Activated T-helper 1 cell treated with anti-CD3 and anti-CD28 coated beads, Interleukin-2, amount 50 U/mL, for 16 hours (primary cell): ENCODE results near the gene EFHD2.
"Not testable (repeated sequence)": the region's sequence is repeated elsewhere in the genome, so short reads cannot be mapped to it uniquely, and the experiment has no call there.

Experiments
- DNase-seq, 2 donors: peaks; one replicate each; pipeline ENCODE4 v3.0.0-alpha.2; 2020; ENCODE audit warnings: low read depth in 1 of 2, low spot score in 1 of 2

EFHD2 gene

DNA sequence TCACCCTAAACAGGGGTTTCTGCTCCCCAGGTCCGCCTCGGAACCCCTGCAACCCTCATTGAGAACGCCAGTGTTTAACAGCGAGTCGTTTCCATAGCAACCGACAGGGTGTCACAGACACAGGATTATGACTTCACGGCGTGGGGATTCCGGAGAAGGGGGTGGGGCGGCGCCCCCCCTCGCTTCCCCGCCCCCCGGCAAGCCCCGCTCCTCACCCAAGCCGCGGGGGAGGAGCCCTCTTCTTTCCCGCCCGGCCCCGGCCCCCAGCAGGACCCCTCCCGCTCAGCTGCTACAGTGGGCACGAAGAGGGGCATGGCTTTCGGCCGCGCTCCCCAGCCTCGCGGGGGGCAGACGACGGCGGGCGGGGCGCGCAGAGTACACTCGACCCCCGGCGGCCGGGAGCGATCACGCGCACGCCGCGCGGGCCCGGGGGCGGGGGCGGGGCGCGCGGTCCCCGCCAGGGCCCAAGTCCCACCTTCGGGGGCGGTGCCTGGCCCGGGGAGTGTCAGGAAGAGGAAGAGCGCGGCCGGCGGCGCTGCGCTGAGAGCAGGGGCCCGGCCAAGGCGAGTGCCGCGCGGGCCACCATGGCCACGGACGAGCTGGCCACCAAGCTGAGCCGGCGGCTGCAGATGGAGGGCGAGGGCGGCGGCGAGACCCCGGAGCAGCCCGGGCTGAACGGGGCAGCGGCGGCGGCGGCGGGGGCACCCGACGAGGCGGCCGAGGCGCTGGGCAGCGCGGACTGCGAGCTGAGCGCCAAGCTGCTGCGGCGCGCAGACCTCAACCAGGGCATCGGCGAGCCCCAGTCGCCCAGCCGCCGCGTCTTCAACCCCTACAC is at the start of gene EFHD2:
Gene EFHD2 (plus strand): TSS at position 501 of the 835 bp plus-strand sequence. CDS start 84 bp downstream, at position 585.
- DNase-seq = peak; percentile 50 to 80

- DNase-seq = no peak
Measured at GRCh38 chr1:15360700-15361099, 49.0 kb upstream of the EFHD2 start.

DNA sequence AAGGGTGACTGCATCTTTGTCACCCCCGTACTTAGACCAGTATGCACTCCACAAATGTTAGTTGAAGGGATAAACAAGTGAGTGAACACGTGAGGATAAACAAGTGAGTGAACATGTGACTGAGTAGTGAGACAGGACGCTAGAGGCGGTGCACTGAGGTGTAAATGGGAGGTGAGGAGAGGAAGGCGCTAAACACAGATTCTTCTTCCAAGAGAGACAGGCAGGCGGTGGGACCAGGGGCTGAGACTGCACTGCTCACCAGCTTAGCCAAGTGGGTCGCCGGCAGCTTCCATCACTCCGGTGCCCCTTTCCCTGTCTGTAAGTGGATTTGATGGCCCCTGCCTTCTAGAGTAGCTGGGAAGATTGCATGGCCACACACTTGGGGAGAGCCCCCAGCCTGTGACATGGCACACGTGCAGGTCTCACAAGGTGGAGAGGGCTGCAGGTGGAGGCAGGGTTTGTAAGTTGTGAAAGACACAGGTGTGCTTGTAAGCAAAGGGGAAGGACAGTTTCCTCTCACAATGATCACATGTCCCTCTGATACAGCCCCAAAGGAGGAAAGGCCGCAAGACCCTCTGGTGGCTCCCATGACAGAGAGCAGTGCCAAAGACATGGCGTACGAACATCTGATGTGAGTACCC is 47.5 kb upstream of the EFHD2 start:
- no peak for DNase-seq

DNA sequence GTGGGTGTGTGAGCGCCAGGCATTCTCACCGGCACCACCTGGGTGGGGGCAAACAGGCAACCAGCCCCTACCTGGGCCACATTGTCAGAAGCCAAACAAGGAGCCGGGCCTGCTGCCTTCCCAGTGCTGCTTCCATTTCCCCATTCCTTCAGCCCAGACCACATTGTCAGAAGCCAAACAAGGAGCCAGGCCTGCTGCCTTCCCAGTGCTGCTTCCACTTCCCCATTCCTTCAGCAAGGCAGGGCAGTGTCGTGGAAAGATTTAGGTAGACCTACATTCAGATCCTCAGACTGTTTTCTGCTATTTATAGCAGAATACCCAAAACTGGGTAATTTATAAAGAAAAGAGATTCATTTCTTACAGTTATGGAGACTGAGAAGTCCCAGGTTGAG is 47.0 kb upstream of the EFHD2 start:
- no peak for DNase-seq

GRCh38 chr1:15364740-15365139 is 44.9 kb upstream of the EFHD2 start:
- no peak for DNase-seq

- DNase-seq = no peak
Measured at GRCh38 chr1:15368888-15369287, 40.8 kb upstream of the EFHD2 start.

DNA sequence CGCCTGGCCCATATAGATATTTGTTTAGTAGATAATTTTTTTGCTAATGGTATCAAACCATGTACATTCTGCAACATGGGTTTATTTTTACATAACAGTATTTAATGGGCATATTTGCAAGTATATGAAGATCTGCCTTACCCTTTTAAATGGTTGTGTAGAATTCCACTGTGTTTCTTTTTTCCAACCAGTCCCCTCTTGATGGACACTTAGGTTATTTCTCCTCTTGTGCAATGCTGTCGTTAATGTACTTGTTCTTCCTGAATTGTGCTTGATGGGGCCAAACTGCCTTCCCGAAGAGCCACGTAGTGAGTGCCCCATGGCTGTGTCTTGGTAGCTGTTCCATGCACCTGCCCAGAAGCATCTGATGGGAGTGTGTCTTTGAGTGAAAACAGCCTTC is 39.4 kb upstream of the EFHD2 start:
- no peak for DNase-seq

DNA sequence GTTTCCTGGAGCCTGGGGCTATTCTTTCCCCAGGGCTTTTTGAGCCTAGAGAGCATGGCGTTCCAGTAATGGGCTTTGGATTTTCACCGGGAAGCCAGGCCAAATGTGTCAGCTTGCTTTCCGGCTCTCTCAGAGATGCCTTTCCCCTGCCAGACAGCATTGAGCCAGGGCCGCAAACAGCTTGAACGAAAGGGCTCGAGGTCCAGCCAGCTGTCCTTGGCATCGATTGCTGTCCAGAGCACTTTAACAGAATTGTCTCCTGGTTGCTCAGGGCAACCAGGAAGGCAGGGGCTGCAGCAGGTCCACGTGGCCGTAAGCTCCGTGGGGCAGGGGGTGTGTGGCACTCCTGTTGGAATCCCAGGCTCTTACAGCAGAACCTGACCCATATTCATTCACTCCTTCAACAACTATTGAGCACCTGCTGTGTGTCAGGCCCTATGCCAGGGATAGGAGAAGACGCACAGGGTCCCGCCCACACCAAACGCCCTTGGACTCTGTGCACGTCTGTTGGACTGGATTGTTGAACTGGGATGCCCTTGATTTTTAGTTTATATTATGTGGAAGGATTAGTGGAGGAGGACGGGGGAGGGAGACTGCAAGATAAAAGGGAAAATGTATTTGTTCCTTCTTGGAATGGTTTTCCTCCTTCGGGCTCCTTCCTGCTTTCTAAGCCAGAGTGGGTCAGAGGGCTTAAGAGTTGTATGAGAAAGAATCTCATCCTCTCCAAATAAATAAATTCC is 38.7 kb upstream of the EFHD2 start:
- DNase-seq = no peak

DNA sequence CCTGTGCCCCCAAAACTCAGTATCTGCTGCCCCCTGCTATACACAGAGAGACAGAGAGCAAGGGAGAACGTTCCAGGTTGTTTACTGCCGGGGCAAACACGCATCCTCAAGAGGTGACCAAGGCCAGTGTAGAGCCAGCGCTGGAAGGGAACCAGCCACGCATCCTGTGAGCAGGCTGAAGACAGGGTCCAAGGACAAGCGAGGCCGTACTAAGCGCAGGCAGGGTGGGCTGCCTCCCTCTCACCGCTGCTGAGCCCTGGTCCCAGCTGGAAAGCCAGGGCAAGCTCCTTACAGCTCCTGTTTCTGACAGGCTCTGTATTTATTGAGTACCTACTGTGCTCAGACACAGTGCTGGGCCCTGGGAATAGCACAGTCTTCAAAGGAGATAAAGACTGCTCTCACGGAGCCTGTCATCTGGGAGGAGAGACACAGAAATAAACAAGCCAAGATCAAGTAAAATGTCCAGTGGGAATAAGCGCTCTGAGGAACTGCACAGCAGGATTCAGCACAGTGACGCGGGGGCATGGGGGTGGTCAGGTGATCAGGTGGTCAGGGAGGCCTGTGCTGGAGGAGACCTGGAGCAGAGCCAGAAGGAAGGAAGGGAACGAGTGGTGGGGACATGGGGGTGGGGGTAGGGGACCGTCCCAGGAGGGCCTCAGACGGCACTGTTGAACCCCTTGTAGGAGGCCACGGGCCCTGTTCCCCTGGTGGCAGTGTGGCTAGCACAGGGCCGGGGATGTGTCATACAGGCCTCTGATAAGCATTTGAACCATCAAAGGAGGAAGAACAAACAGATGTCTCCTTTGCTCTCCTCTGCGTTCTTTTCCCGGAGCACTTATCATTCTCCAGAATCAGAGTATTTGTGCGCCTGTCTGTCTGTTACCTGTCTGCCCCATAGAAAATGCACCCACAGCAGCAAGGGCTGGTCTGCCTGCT is 37.8 kb upstream of the EFHD2 start:
- DNase-seq = no peak

GRCh38 chr1:15378729-15379128 is 31.0 kb upstream of the EFHD2 start:
- no peak for DNase-seq

DNA sequence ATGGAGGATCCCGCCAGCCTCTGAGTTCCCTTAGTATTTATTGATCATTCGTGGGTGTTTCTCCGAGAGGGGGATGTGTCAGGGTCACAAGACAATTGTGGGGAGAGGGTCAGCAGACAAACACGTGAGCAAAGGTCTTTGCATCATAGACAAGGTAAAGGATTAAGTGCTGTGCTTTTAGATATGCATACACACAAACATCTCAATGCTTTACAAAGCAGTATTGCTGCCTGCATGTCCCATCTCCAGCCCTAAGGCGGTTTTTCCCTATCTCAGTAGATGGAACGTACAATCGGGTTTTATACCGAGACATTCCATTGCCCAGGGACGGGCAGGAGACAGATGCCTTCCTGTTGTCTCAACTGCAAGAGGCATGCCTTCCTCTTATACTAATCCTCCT is 30.5 kb upstream of the EFHD2 start:
- DNase-seq = not testable (repeated sequence)

- DNase-seq = no peak
Measured at GRCh38 chr1:15380601-15381508, 28.8 kb upstream of the EFHD2 start.

- no peak for DNase-seq
Measured at GRCh38 chr1:15381805-15382204, 27.9 kb upstream of the EFHD2 start.

DNA sequence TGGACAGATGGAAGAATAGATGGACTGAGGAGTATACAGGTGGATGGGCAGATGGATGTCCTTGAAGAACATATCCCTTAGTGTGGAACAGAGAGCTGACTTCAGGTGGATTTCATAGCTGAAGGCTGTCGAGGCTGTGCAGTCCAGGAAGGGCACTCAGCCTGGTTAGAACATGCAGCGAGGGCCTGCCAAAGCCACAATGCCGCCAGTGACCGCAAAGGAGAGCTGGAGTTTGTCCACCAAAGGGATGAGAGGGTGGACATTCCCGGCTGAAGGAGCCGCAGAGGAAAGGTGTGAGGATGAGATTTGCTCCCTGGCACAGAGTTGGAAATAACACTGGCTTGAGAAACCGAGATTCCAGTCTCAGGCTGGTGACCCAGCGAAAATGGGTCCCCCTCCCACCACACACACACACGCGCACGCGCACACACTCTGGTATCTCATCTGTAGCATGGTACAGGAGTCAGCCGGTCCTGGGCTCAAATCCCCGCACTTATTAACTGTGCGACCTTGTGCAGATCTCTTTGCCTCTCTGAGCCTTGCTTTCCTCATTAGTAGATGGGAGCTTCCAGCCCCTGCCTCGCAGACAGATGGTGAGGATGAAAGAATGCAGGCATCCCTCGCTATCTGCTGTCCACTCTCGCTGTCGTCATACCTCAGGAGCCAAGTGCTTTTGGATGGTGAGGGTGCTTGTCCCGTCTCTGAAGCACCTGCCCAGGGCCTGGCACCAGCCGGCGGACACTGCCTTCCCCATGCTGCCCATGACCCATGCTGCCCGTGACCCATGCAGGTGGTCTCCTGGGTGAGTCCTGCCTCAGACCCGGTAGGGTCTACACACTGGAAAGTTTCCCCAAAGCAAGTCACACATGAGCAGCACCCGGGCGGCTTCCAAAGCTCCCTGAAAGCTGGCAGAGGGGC is 26.8 kb upstream of the EFHD2 start:
- no peak for DNase-seq

GRCh38 chr1:15383810-15384209 is 25.9 kb upstream of the EFHD2 start:
- DNase-seq = no peak

- DNase-seq = no peak
Measured at GRCh38 chr1:15384301-15384901, 25.3 kb upstream of the EFHD2 start.

DNA sequence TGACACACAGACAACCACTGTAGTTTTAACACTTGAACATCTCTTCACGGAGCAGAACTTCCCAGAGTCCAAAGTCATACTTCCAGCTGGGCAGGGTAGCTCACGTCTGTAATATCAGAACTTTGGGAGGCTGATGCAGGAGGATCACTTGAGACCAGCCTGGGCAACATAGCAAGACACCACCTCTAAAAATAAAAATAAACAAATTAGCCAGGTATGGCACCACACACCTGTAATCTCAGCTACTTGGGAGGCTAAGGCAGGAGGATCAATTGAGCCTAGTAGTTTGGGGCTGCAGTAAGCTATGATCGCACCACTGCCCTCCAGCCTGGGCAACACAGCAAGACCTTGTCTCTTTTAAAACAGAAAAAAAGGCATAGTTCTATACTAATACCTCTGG is 24.3 kb upstream of the EFHD2 start:
- no peak for DNase-seq

GRCh38 chr1:15386164-15386749 is 23.4 kb upstream of the EFHD2 start:
- DNase-seq = no peak
